Stimulated activated CD4-positive, alpha-beta T cell treated with anti-CD3 and anti-CD28 coated beads, Interleukin-1b, Interleukin-23, amount 100 ng/mL, for 24 hours (primary cell): Measurements from ENCODE around the gene UBR7.
"Not testable (repeated sequence)": the region's sequence is repeated elsewhere in the genome, so short reads cannot be mapped to it uniquely, and the experiment has no call there.

ENCODE experiments used
- DNase-seq, 4 experiments: peaks; one replicate each; pipeline ENCODE4 v3.0.0-alpha.2; 2020; ENCODE audit warnings: low read depth in 4 of 4, low spot score in 1 of 4

The UBR7 gene

GRCh38 chr14:93206793-93207467 lies at the start of gene UBR7, which contains the start of gene GON7:
TSS of gene UBR7 (plus strand) at chr14:93207256. CDS start at chr14:93207292, 36 bp downstream.
TSS of gene GON7 (minus strand) at chr14:93207065. CDS start at chr14:93207037, 28 bp downstream.
- peak; percentile 69 to 89 (median 80) for DNase-seq

GRCh38 chr14:93158349-93158748 lies 48.7 kb upstream of the UBR7 start:
- not testable (repeated sequence) for DNase-seq

GRCh38 chr14:93159625-93160352 lies 47.3 kb upstream of the UBR7 start:
- DNase-seq = not testable (repeated sequence)

- no peak for DNase-seq
These were observed 46.7 kb upstream of the UBR7 start for GRCh38 chr14:93160353-93160801.

- no peak for DNase-seq
These were observed 45.6 kb upstream of the UBR7 start for GRCh38 chr14:93161411-93161940.

- no peak for DNase-seq
These were observed 43.5 kb upstream of the UBR7 start for GRCh38 chr14:93163564-93163963.

GRCh38 chr14:93165271-93166265 lies 41.5 kb upstream of the UBR7 start:
- not testable (repeated sequence) for DNase-seq

- not testable (repeated sequence) for DNase-seq
These were observed 38.4 kb upstream of the UBR7 start for GRCh38 chr14:93168610-93169009.

GRCh38 chr14:93169619-93170018 lies 37.4 kb upstream of the UBR7 start:
- DNase-seq = not testable (repeated sequence)

GRCh38 chr14:93170141-93170540 lies 36.9 kb upstream of the UBR7 start:
- DNase-seq = not testable (repeated sequence)

- DNase-seq = no peak
These were observed 35.7 kb upstream of the UBR7 start for GRCh38 chr14:93171376-93171775.

- DNase-seq = no peak
These were observed 33.1 kb upstream of the UBR7 start for GRCh38 chr14:93173943-93174395.

- not testable (repeated sequence) for DNase-seq
These were observed 32.3 kb upstream of the UBR7 start for GRCh38 chr14:93174731-93175130.

- no peak for DNase-seq
These were observed 31.6 kb upstream of the UBR7 start for GRCh38 chr14:93175492-93175891.

GRCh38 chr14:93183596-93184317 lies 23.3 kb upstream of the UBR7 start:
- DNase-seq = no peak

GRCh38 chr14:93184391-93185348 lies 22.4 kb upstream of the UBR7 start, which contains the start of the genes LYSET and MOAP1:
TSS of gene LYSET (plus strand) at chr14:93185317. CDS start at chr14:93185406, 89 bp downstream.
TSS of gene MOAP1 (minus strand) at chr14:93184897. CDS start at chr14:93184242, 655 bp downstream.
- DNase-seq = peak; percentile 70 to 81 (median 80)

- no peak for DNase-seq
These were observed 21.7 kb upstream of the UBR7 start for GRCh38 chr14:93185349-93185720.

- no peak for DNase-seq
These were observed 20.6 kb upstream of the UBR7 start for GRCh38 chr14:93186466-93186865.

GRCh38 chr14:93186956-93187355 lies 20.1 kb upstream of the UBR7 start:
- no peak for DNase-seq
